A673 (cell line): ENCODE data around the gene NFKBIB. TPM values are rescaled to one million over a fixed set of nuclear protein-coding genes. Genes with fewer than 3 reads are reported as not detected.

Source experiments
- BruUV-seq: library from RNA; stranded (reverse); fragments of 400-500 nt; replicated peaks from 2 replicates; lab custom pipeline; 2021; lab: Mats Ljungman, UMichigan
- CTCF ChIA-PET: fragments of 300-600 bp; sonication (Branson Sonifier 250); formaldehyde crosslinking; loops from one replicate; lab custom pipeline; 2022; ENCODE audit warnings: antibody characterized with exemption; lab: Charles Lee
- POLR2A ChIA-PET: fragments of 300-600 bp; sonication (Branson Sonifier 250); formaldehyde crosslinking; loops from one replicate; lab custom pipeline; 2022; ENCODE audit warnings: antibody characterized with exemption; ENCODE audit not compliant: low non-redundant PET; lab: Charles Lee
- DNase-seq: peaks from one replicate; pipeline ENCODE4 v3.0.0-alpha.2; 2015; ENCODE audit warnings: low spot score
- H3K27ac ChIP-seq: fragments of 200-600 bp; sonication (generic); 2 replicates; pipeline ENCODE4 v1.5.1; 2016; ENCODE audit warnings: mixed run types, low read depth, mild to moderate bottlenecking, mixed read lengths, antibody characterized with exemption, low read length; ENCODE audit not compliant: poor library complexity, severe bottlenecking
- H3K27me3 ChIP-seq: fragments of 200-600 bp; sonication (generic); replicated peaks from 2 replicates; pipeline ENCODE4 v1.6.1; 2017; ENCODE audit warnings: mixed run types, low read depth, mild to moderate bottlenecking, mixed read lengths, antibody characterized with exemption, low read length; ENCODE audit not compliant: insufficient read depth, poor library complexity
- H3K36me3 ChIP-seq: fragments of 200-600 bp; sonication (generic); 2 replicates; pipeline ENCODE4 v1.6.1; 2016; ENCODE audit warnings: mixed run types, mild to moderate bottlenecking, mixed read lengths, antibody characterized with exemption, low read length; ENCODE audit not compliant: insufficient read depth, poor library complexity, severe bottlenecking
- H3K4me1 ChIP-seq: fragments of 200-600 bp; sonication (generic); 2 replicates; pipeline ENCODE4 v1.6.1; 2017; ENCODE audit warnings: mixed run types, mild to moderate bottlenecking, mixed read lengths, antibody characterized with exemption, low read length; ENCODE audit not compliant: insufficient read depth, poor library complexity, severe bottlenecking
- H3K4me3 ChIP-seq: fragments of 200-600 bp; sonication (generic); 2 replicates; pipeline ENCODE4 v1.5.1; 2016; ENCODE audit warnings: low read depth, mixed run types, mild to moderate bottlenecking, mixed read lengths, low read length; ENCODE audit not compliant: poor library complexity, severe bottlenecking
- H3K9me3 ChIP-seq: fragments of 200-600 bp; sonication (generic); 2 replicates; pipeline ENCODE4 v1.6.1; 2016; ENCODE audit warnings: mixed run types, low read depth, mild to moderate bottlenecking, mixed read lengths, antibody characterized with exemption, low read length; ENCODE audit not compliant: poor library complexity, severe bottlenecking
- EZH2 ChIP-seq: fragments of 200-600 bp; sonication (generic); IDR thresholded peaks from 2 replicates; pipeline ENCODE4 v1.6.1; 2017; ENCODE audit warnings: borderline replicate concordance, low read depth, mild to moderate bottlenecking, mixed read lengths, antibody characterized with exemption, low read length; ENCODE audit not compliant: poor library complexity, severe bottlenecking
- intact Hi-C: fragments of 100-400 bp; cut with micrococcal nuclease; formaldehyde crosslinking; loops from one replicate; pipeline ENCODE4 v1.10.0; 2022; ENCODE audit not compliant: unreplicated experiment
- total RNA-seq: library from RNA; stranded (reverse); gene quantifications from 2 replicates; pipeline ENCODE4 v1.2.3, GENCODE V29; 2021
- TF ChIP-seq, protein P1 (sequence below): fragments of 300-800, 200-600 bp; sonication (generic); conservative IDR thresholded peaks from 2 replicates; pipeline ENCODE4 v1.5.1; 2017; ENCODE audit warnings: low read depth, mild to moderate bottlenecking, antibody characterized with exemption, low read length, moderate library complexity, mixed read lengths

The NFKBIB gene
- total RNA-seq, 1 experiment from 2014 or later: 51.9 TPM

DNA sequence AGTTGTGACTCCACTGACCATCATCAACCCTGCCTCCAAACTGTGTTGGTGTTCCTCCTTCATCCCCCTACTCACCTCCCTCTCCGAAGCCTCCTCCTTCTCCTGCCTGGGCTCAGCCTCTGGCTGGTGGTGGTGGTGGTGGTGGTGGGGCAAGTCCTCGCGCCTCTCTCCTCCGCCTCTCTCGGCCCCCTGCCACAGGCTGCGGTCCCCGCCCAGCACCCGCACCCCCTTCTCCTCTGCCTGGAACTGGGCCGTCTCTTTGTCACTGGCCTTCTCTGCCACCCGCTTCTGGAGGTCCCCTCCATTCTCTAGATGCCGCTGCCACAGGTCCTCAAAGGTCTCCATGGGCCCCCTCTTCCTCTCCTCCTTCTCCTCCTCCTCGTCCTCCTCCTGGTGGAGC is 10.7 kb downstream of the NFKBIB start:
- no peak for DNase-seq
- Histone ChIP-seq H3K27me3 (no peaks in the 10 kb centered on the region), H3K4me1 (peaks cover 9% of the 10 kb centered on the region), H3K27ac (no peak overlapping the region), H3K4me3 (no peak overlapping the region), H3K9me3 (no peaks in the 10 kb centered on the region), H3K36me3 (peaks cover 6% of the 10 kb centered on the region)
- ChIA-PET POLR2A (no interaction called here), CTCF (no interaction called here)
- no peak for TF ChIP-seq EZH2
- TF ChIP-seq, protein P1, sequence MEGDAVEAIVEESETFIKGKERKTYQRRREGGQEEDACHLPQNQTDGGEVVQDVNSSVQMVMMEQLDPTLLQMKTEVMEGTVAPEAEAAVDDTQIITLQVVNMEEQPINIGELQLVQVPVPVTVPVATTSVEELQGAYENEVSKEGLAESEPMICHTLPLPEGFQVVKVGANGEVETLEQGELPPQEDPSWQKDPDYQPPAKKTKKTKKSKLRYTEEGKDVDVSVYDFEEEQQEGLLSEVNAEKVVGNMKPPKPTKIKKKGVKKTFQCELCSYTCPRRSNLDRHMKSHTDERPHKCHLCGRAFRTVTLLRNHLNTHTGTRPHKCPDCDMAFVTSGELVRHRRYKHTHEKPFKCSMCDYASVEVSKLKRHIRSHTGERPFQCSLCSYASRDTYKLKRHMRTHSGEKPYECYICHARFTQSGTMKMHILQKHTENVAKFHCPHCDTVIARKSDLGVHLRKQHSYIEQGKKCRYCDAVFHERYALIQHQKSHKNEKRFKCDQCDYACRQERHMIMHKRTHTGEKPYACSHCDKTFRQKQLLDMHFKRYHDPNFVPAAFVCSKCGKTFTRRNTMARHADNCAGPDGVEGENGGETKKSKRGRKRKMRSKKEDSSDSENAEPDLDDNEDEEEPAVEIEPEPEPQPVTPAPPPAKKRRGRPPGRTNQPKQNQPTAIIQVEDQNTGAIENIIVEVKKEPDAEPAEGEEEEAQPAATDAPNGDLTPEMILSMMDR: no peak
- BruUV-seq: no TSS peak
- intact Hi-C loops: no loop called here

DNA sequence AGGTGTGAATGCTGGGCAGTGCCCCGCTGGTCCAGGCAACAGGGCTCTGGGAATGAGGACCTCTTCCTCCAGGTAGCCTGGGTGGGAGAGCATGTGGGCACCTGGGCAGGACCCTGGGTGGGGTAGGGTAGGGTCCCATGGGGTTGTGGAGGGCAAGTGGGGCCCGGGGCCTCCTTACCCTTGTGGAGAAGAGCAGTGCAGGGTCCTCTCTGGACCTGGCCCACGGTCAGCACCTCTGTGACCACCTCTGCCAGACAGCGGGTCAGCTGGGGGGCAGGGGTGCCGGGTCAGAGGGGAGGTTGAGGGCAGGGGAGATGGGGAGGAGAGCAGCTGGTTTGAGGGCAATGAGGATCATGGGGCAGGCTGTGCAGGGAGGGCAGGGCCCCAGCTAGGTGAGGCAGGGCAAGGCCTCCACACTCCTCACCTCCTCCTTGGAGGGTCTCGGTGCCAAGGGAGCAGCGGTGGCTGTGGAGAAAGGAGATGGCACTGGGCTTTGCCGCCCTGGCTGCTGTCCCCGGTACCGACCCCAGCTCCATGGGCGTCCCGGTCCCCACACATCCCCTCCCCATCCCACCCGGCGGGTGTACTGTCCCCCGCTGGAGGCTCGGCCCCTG is 11.7 kb downstream of the NFKBIB start:
- Histone ChIP-seq H3K4me3 (no peak overlapping the region), H3K9me3 (no peaks in the 10 kb centered on the region)
- BruUV-seq: no TSS peak

DNA sequence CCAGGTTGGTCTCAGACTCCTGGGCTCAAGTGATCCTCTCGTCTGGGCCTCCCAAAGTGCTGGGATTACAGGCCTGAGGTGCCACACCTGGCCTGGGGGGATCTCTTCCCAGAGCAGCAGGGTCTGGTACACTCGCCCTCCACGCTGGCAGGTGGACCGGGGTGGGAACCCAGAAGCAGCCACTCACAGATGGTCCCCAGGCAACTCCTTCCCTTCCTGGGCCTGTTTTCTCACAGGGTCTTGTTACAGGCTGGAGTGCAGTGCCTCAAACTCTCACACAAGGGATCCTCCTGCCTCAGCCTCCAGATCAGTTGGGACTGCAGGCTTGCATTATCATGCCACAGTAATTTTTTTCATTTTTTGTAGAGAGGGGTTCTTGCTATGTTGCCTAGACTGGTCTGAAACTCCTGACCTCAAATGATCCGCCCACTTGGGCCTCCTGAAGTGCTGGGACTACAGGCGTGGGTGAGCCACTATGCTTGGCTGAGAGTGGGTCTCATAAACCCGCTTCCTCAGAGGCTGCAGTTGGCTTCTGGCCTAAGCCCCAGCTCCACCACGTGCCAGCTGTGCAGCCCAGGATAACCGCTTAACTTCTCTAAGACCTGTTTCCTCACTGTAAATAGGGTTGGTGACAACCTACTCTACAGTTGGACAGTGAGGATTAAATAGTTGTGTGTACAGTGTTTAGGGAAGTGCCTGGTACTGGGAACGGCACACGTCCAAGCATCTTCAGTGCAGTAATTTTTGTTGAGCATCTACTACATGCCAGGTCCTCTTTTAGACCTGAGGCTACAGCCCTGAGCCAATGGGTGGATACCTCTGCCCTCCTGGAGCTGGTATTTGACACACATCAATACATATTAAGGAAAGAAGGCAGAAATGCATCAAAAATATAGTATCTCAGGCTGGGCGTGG is 13.1 kb downstream of the NFKBIB start:
- no peaks in the 10 kb centered on the region for H3K36me3 ChIP-seq
- no peaks in the 10 kb centered on the region for H3K9me3 ChIP-seq
- no peak overlapping the region for H3K4me3 ChIP-seq
- ChIA-PET CTCF (no interaction called here), POLR2A (no interaction called here)
- TF ChIP-seq EZH2: no peak
- TF ChIP-seq, protein P1: no peak
- BruUV-seq: no TSS peak
- intact Hi-C loops: no loop called here
- no peak overlapping the region for H3K27ac ChIP-seq
- no peak for DNase-seq
- H3K4me1 ChIP-seq: peaks cover 9% of the 10 kb centered on the region
- no peaks in the 10 kb centered on the region for H3K27me3 ChIP-seq

More for the DNA sequence above, 11.7 kb downstream of the NFKBIB start:
- TF ChIP-seq, protein P1: no peak
- TF ChIP-seq EZH2: no peak
- Histone ChIP-seq H3K27ac (no peak overlapping the region), H3K27me3 (no peaks in the 10 kb centered on the region), H3K4me1 (peaks cover 9% of the 10 kb centered on the region), H3K36me3 (no peaks in the 10 kb centered on the region)
- intact Hi-C loops: no loop called here
- DNase-seq: no peak
- ChIA-PET CTCF (no interaction called here), POLR2A (no interaction called here)
